ENCODE results near the gene CLEC3B.

The CLEC3B gene

GRCh38 chr3:45029216-45029615 lies 3.1 kb downstream of the CLEC3B start:
- Histone ChIP-seq H3K4me1 (ENCODE audit: control insufficient read depth, insufficient read depth, low read length) (0 out of 2 replicates have a peak, but pooled peaks cover 2% of the 10 kb centered on the region), H3K36me3 (ENCODE audit: control insufficient read depth in 2 of 2, insufficient read depth in 1 of 2, low read length in 2 of 2) (no peaks in the 10 kb centered on the region), H3K9me3 (ENCODE audit: control insufficient read depth, insufficient read depth, low read depth, low read length) (no peaks in the 10 kb centered on the region), H3K27ac (ENCODE audit: extremely low read depth, low read depth, low read length) (no peak overlapping the region), H3K4me3 (ENCODE audit: low read depth, low read length) (no peak overlapping the region)
- POLR2A ChIA-PET, result no interaction called here
- TF ChIP-seq ZBTB48 (tag by site-specific recombination; IDR thresholded peaks at IDR 0.05), result no peak
- TF ChIP-seq ZNF423 (tag by site-specific recombination; IDR thresholded peaks at IDR 0.05), result no peak
- no peak for TF ChIP-seq ZFP3 (tag by site-specific recombination; IDR thresholded peaks at IDR 0.05; ENCODE audit: low read depth)
- no peak for TF ChIP-seq ZNF391 (tag by site-specific recombination; IDR thresholded peaks at IDR 0.05; ENCODE audit: borderline replicate concordance, low read depth)
- no peak for TF ChIP-seq ZNF394 (tag by site-specific recombination; IDR thresholded peaks at IDR 0.05; ENCODE audit: borderline replicate concordance)
- no peak for TF ChIP-seq SCRT1 (tag by site-specific recombination; IDR thresholded peaks at IDR 0.05; ENCODE audit: borderline replicate concordance)
- no peak for TF ChIP-seq ZNF473 (tag by site-specific recombination; IDR thresholded peaks at IDR 0.05)
- TF ChIP-seq GLIS1 (tag by site-specific recombination; IDR thresholded peaks at IDR 0.05), result no peak
- no peak for TF ChIP-seq ZBTB1 (tag by site-specific recombination; IDR thresholded peaks at IDR 0.05)
- no peak for TF ChIP-seq ZNF624 (tag by site-specific recombination; IDR thresholded peaks at IDR 0.05)
- TF ChIP-seq ZNF223 (tag by site-specific recombination; IDR thresholded peaks at IDR 0.05), result no peak
- TF ChIP-seq SP7 (tag by site-specific recombination; IDR thresholded peaks at IDR 0.05), result no peak
- TF ChIP-seq ZNF175 (tag by site-specific recombination; IDR thresholded peaks at IDR 0.05), result no peak
- TF ChIP-seq, protein P1, sequence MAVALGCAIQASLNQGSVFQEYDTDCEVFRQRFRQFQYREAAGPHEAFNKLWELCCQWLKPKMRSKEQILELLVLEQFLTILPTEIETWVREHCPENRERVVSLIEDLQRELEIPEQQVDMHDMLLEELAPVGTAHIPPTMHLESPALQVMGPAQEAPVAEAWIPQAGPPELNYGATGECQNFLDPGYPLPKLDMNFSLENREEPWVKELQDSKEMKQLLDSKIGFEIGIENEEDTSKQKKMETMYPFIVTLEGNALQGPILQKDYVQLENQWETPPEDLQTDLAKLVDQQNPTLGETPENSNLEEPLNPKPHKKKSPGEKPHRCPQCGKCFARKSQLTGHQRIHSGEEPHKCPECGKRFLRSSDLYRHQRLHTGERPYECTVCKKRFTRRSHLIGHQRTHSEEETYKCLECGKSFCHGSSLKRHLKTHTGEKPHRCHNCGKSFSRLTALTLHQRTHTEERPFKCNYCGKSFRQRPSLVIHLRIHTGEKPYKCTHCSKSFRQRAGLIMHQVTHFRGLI (tag by site-specific recombination; IDR thresholded peaks at IDR 0.05), result no peak
- TF ChIP-seq TCF7L2 (IDR thresholded peaks at IDR 0.05; ENCODE audit: borderline replicate concordance, low read depth, low read length), result no peak
- TF ChIP-seq ZNF529 (tag by site-specific recombination; IDR thresholded peaks at IDR 0.05; ENCODE audit: insufficient replicate concordance), result no peak
- no peak for TF ChIP-seq ZNF292 (tag by site-specific recombination; IDR thresholded peaks at IDR 0.05; ENCODE audit: borderline replicate concordance, low read depth)
- no peak for TF ChIP-seq BCL11B (tag by site-specific recombination; IDR thresholded peaks at IDR 0.05; ENCODE audit: low read depth)
- TF ChIP-seq IKZF3 (tag by site-specific recombination; IDR thresholded peaks at IDR 0.05), result no peak
- CTCF ChIA-PET, result interaction anchor here (0.7 to 1.1 kb wide), 2 partner anchors 9 to 630 kb away, joined by 4 read pairs; no protein-coding TSS in a partner anchor

- Histone ChIP-seq H3K27ac (ENCODE audit: extremely low read depth, low read depth, low read length) (no peak overlapping the region), H3K36me3 (ENCODE audit: control insufficient read depth in 2 of 2, insufficient read depth in 1 of 2, low read length in 2 of 2) (no peaks in the 10 kb centered on the region), H3K4me3 (ENCODE audit: low read depth, low read length) (no peak overlapping the region), H3K4me1 (ENCODE audit: control insufficient read depth, insufficient read depth, low read length) (no peaks in the 10 kb centered on the region), H3K9me3 (ENCODE audit: control insufficient read depth, insufficient read depth, low read depth, low read length) (no peaks in the 10 kb centered on the region)
- TF ChIP-seq KLF7 (tag by site-specific recombination; IDR thresholded peaks at IDR 0.05; ENCODE audit: borderline replicate concordance), result no peak
- no peak for TF ChIP-seq SP3 (tag by site-specific recombination; IDR thresholded peaks at IDR 0.05)
- TF ChIP-seq, protein P2, sequence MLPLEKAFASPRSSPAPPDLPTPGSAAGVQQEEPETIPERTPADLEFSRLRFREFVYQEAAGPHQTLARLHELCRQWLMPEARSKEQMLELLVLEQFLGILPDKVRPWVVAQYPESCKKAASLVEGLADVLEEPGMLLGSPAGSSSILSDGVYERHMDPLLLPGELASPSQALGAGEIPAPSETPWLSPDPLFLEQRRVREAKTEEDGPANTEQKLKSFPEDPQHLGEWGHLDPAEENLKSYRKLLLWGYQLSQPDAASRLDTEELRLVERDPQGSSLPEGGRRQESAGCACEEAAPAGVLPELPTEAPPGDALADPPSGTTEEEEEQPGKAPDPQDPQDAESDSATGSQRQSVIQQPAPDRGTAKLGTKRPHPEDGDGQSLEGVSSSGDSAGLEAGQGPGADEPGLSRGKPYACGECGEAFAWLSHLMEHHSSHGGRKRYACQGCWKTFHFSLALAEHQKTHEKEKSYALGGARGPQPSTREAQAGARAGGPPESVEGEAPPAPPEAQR (tag by site-specific recombination; IDR thresholded peaks at IDR 0.05), result no peak
- no peak for TF ChIP-seq ZNF202 (tag by site-specific recombination; IDR thresholded peaks at IDR 0.05; ENCODE audit: borderline replicate concordance)
- no peak for TF ChIP-seq ZBTB48 (tag by site-specific recombination; IDR thresholded peaks at IDR 0.05)
- TF ChIP-seq, protein P1 (tag by site-specific recombination; IDR thresholded peaks at IDR 0.05), result no peak
- TF ChIP-seq ZBTB1 (tag by site-specific recombination; IDR thresholded peaks at IDR 0.05), result no peak
- TF ChIP-seq ZNF677 (tag by site-specific recombination; IDR thresholded peaks at IDR 0.05), result no peak
- TF ChIP-seq ZNF266 (tag by site-specific recombination; IDR thresholded peaks at IDR 0.05; ENCODE audit: low read depth), result no peak
- TF ChIP-seq TCF7L2 (IDR thresholded peaks at IDR 0.05; ENCODE audit: borderline replicate concordance, low read depth, low read length), result no peak
- no peak for TF ChIP-seq PBX3 (CRISPR knock-in tag; IDR thresholded peaks at IDR 0.05)
- TF ChIP-seq, protein P3, sequence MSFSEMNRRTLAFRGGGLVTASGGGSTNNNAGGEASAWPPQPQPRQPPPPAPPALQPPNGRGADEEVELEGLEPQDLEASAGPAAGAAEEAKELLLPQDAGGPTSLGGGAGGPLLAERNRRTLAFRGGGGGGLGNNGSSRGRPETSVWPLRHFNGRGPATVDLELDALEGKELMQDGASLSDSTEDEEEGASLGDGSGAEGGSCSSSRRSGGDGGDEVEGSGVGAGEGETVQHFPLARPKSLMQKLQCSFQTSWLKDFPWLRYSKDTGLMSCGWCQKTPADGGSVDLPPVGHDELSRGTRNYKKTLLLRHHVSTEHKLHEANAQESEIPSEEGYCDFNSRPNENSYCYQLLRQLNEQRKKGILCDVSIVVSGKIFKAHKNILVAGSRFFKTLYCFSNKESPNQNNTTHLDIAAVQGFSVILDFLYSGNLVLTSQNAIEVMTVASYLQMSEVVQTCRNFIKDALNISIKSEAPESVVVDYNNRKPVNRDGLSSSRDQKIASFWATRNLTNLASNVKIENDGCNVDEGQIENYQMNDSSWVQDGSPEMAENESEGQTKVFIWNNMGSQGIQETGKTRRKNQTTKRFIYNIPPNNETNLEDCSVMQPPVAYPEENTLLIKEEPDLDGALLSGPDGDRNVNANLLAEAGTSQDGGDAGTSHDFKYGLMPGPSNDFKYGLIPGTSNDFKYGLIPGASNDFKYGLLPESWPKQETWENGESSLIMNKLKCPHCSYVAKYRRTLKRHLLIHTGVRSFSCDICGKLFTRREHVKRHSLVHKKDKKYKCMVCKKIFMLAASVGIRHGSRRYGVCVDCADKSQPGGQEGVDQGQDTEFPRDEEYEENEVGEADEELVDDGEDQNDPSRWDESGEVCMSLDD (tag by site-specific recombination; IDR thresholded peaks at IDR 0.05), result no peak
- no peak for TF ChIP-seq ZSCAN23 (tag by site-specific recombination; IDR thresholded peaks at IDR 0.05)
- POLR2A ChIA-PET, result no interaction called here
- CTCF ChIA-PET, result interaction anchor here (0.7 to 1.1 kb wide), 2 partner anchors 9 to 630 kb away, joined by 4 read pairs; no protein-coding TSS in a partner anchor
Measured at GRCh38 chr3:45029661-45030060, 3.6 kb downstream of the CLEC3B start.
